GM23338 (cell line): ENCODE results near the gene GAB2. TPM values are rescaled to one million over a fixed set of nuclear protein-coding genes. Genes with fewer than 3 reads are reported as not detected.

ENCODE experiments used
- ATAC-seq: fragments of 200-7000 bp; cut with Tn5 transposase; 3 replicates; pipeline ENCODE4 v1.9.1; 2020
- DNase-seq: peaks from one replicate; pipeline ENCODE4 v3.0.0-alpha.2; 2015; ENCODE audit warnings: low spot score
- H2AFZ ChIP-seq: fragments of 200-600 bp; sonication (generic); 2 replicates; pipeline ENCODE4 v1.8.0; 2016; ENCODE audit warnings: antibody characterized with exemption, mild to moderate bottlenecking, moderate library complexity
- H3F3A ChIP-seq: fragments of 200-600 bp; sonication (generic); replicated peaks from 2 replicates; pipeline ENCODE4 v1.8.0; 2017; ENCODE audit warnings: antibody characterized with exemption, mixed run types, low read depth
- H3K27ac ChIP-seq: fragments of 200-600 bp; sonication (generic); 2 replicates; pipeline ENCODE4 v1.6.1; 2016; ENCODE audit warnings: low read depth
- H3K27me3 ChIP-seq: fragments of 200-600 bp; sonication (generic); 2 replicates; pipeline ENCODE4 v1.8.0; 2016; ENCODE audit warnings: mild to moderate bottlenecking, mixed run types, moderate library complexity; ENCODE audit not compliant: insufficient read depth
- H3K36me3 ChIP-seq: fragments of 200-600 bp; sonication (generic); 2 replicates; pipeline ENCODE4 v1.8.0; 2016; ENCODE audit warnings: mild to moderate bottlenecking; ENCODE audit not compliant: insufficient read depth
- H3K4me1 ChIP-seq: fragments of 200-600 bp; sonication (generic); 2 replicates; pipeline ENCODE4 v1.8.0; 2016; ENCODE audit warnings: mild to moderate bottlenecking, moderate library complexity; ENCODE audit not compliant: insufficient read depth
- H3K4me2 ChIP-seq: fragments of 200-600 bp; sonication (generic); 2 replicates; pipeline ENCODE4 v1.7.1; 2017; ENCODE audit warnings: mixed run types
- H3K4me3 ChIP-seq: fragments of 200-600 bp; sonication (generic); 2 replicates; pipeline ENCODE4 v1.6.1; 2016; ENCODE audit warnings: mixed run types
- H3K79me2 ChIP-seq: fragments of 200-600 bp; sonication (generic); replicated peaks from 2 replicates; pipeline ENCODE4 v1.8.0; 2017; ENCODE audit warnings: mild to moderate bottlenecking; ENCODE audit not compliant: insufficient read depth
- H3K9me2 ChIP-seq: fragments of 200-600 bp; sonication (generic); 2 replicates; pipeline ENCODE4 v1.8.0; 2017; ENCODE audit not compliant: insufficient read depth
- H4K20me1 ChIP-seq: fragments of 200-600 bp; sonication (generic); replicated peaks from 2 replicates; pipeline ENCODE4 v1.8.0; 2017; ENCODE audit warnings: mild to moderate bottlenecking; ENCODE audit not compliant: insufficient read depth
- H3K27ac Mint-ChIP-seq: 2 replicates; pipeline ENCODE4 v1.8.0; 2020; ENCODE audit warnings: inconsistent platforms, mild to moderate bottlenecking, moderate library complexity, mixed read lengths
- H3K27me3 Mint-ChIP-seq: 3 replicates; pipeline ENCODE4 v1.8.0; 2022; ENCODE audit warnings: low read depth, mild to moderate bottlenecking, moderate library complexity, mixed read lengths, inconsistent platforms; ENCODE audit not compliant: insufficient read depth, poor library complexity
- H3K36me3 Mint-ChIP-seq: 3 replicates; pipeline ENCODE4 v1.8.0; 2021; ENCODE audit warnings: low read depth, mild to moderate bottlenecking, inconsistent platforms, moderate library complexity, mixed read lengths
- H3K4me1 Mint-ChIP-seq: 3 replicates; pipeline ENCODE4 v1.8.0; 2020; ENCODE audit warnings: mild to moderate bottlenecking, inconsistent platforms, mixed read lengths
- H3K4me3 Mint-ChIP-seq: 3 replicates; pipeline ENCODE4 v1.8.0; 2021; ENCODE audit warnings: moderate library complexity, mild to moderate bottlenecking, inconsistent platforms, mixed read lengths
- H3K9me3 Mint-ChIP-seq: 3 replicates; pipeline ENCODE4 v1.8.0; 2020; ENCODE audit warnings: moderate library complexity, mild to moderate bottlenecking, inconsistent platforms, mixed read lengths
- CREB1 ChIP-seq: fragments of 250-450 bp; sonication (Bioruptor Pico); IDR thresholded peaks from 2 replicates; pipeline ENCODE4 v1.5.0; 2020; ENCODE audit warnings: low read depth, mild to moderate bottlenecking, moderate library complexity
- ETS1 ChIP-seq: IDR thresholded peaks from 2 replicates; pipeline ENCODE4 v1.6.1; 2016; ENCODE audit warnings: antibody characterized with exemption
- EZH2 ChIP-seq: fragments of 200-600 bp; sonication (generic); IDR thresholded peaks from one replicate; pipeline ENCODE4 v1.8.0; 2017; ENCODE audit warnings: antibody characterized with exemption, mild to moderate bottlenecking, low read depth; ENCODE audit not compliant: unreplicated experiment
- EZH2phosphoT487 ChIP-seq: fragments of 200-600 bp; sonication (generic); IDR thresholded peaks from one replicate; pipeline ENCODE4 v1.8.1; 2018; ENCODE audit warnings: antibody characterized with exemption; ENCODE audit not compliant: unreplicated experiment
- JUNB ChIP-seq: IDR thresholded peaks from one replicate; pipeline ENCODE4 v1.6.1; 2016; ENCODE audit warnings: antibody characterized with exemption; ENCODE audit not compliant: unreplicated experiment
- NANOG ChIP-seq: IDR thresholded peaks from 2 replicates; pipeline ENCODE4 v1.6.1; 2016; ENCODE audit warnings: antibody characterized with exemption, borderline replicate concordance
- POLR2AphosphoS5 ChIP-seq: IDR thresholded peaks from 2 replicates; pipeline ENCODE4 v1.6.1; 2016; ENCODE audit warnings: antibody characterized with exemption, low read depth
- REST ChIP-seq: IDR thresholded peaks from one replicate; pipeline ENCODE4 v1.6.1; 2018; ENCODE audit warnings: antibody characterized with exemption; ENCODE audit not compliant: unreplicated experiment
- STAT1 ChIP-seq: IDR thresholded peaks from one replicate; pipeline ENCODE4 v1.6.1; 2016; ENCODE audit warnings: antibody characterized with exemption; ENCODE audit not compliant: unreplicated experiment
- ZNF114 ChIP-seq: fragments of 250-450 bp; sonication (Bioruptor Pico); IDR thresholded peaks from 2 replicates; pipeline ENCODE4 v1.5.0; 2020; ENCODE audit warnings: mild to moderate bottlenecking, moderate library complexity
- ZNF331 ChIP-seq: fragments of 250-450 bp; sonication (Bioruptor Pico); IDR thresholded peaks from 2 replicates; pipeline ENCODE4 v1.5.0; 2020; ENCODE audit warnings: low read depth, mild to moderate bottlenecking, moderate library complexity
- ZNF462 ChIP-seq: fragments of 250-450 bp; sonication (Bioruptor Pico); IDR thresholded peaks from 2 replicates; pipeline ENCODE4 v1.5.0; 2020; ENCODE audit warnings: mild to moderate bottlenecking, moderate library complexity
- polyA plus RNA-seq: library from polyadenylated mRNA; unstranded; fragments of >200 nt; fragmentation: Nextera tagmentation; extraction: Ambion mirVana; gene quantifications from 2 replicates; pipeline ENCODE4 v1.2.1, GENCODE V29; 2016
- total RNA-seq: library from RNA; depleted of rRNA; stranded (reverse); fragments of >200 nt; shearing (Covaris generic); gene quantifications from 2 replicates; pipeline ENCODE4 v1.2.3, GENCODE V29; 2014
- TF ChIP-seq, protein P1 (sequence below), 2 experiments: fragments of 200-600 bp in 1 of 2; sonication (generic) in 1 of 2; conservative IDR thresholded peaks; 2 replicates each; pipeline versions ENCODE4 v1.5.1 to v1.6.1; 2016 to 2017; ENCODE audit warnings: antibody characterized with exemption in 2 of 2, low read depth in 2 of 2, mild to moderate bottlenecking in 2 of 2, moderate library complexity in 1 of 2

The GAB2 gene
- total and polyA plus RNA-seq, 2 experiments from 2014 or later = 2.0 to 10.8 TPM

GRCh38 chr11:78181185-78181584, 236.4 kb downstream of the GAB2 start:
- Mint-ChIP-seq H3K27ac (no peak overlapping the region), H3K36me3 (no peaks in the 10 kb centered on the region), H3K9me3 (no peaks in the 10 kb centered on the region; the same call in 2 of the 3 replicates), H3K4me1 (peaks cover 5% of the 10 kb centered on the region; the same call in 2 of the 3 replicates), H3K27me3 (peaks cover under 1% of the 10 kb centered on the region), H3K4me3 (no peak overlapping the region)
- TF ChIP-seq CREB1 = no peak
- TF ChIP-seq ETS1 = no peak
- TF ChIP-seq EZH2phosphoT487 = no peak
- no peak for TF ChIP-seq POLR2AphosphoS5
- TF ChIP-seq STAT1 = no peak
- no peak for TF ChIP-seq EZH2
- no peak for TF ChIP-seq JUNB
- no peak for TF ChIP-seq ZNF114 (CRISPR knock-in tag)
- TF ChIP-seq REST = no peak
- no peak for TF ChIP-seq ZNF462
- no peak for TF ChIP-seq ZNF331
- TF ChIP-seq, protein P1, sequence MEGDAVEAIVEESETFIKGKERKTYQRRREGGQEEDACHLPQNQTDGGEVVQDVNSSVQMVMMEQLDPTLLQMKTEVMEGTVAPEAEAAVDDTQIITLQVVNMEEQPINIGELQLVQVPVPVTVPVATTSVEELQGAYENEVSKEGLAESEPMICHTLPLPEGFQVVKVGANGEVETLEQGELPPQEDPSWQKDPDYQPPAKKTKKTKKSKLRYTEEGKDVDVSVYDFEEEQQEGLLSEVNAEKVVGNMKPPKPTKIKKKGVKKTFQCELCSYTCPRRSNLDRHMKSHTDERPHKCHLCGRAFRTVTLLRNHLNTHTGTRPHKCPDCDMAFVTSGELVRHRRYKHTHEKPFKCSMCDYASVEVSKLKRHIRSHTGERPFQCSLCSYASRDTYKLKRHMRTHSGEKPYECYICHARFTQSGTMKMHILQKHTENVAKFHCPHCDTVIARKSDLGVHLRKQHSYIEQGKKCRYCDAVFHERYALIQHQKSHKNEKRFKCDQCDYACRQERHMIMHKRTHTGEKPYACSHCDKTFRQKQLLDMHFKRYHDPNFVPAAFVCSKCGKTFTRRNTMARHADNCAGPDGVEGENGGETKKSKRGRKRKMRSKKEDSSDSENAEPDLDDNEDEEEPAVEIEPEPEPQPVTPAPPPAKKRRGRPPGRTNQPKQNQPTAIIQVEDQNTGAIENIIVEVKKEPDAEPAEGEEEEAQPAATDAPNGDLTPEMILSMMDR (conservative IDR thresholded peaks at IDR 0.05; ENCODE audit: low read depth in 2 of 2) = no peak
- TF ChIP-seq NANOG = no peak
- no peaks in the 10 kb centered on the region for H3K36me3 ChIP-seq
- no peak for ATAC-seq
- H3K27ac ChIP-seq = no peak overlapping the region
- no peak overlapping the region for H3K4me3 ChIP-seq
- no peaks in the 10 kb centered on the region for H3K4me1 ChIP-seq
- no peak overlapping the region for H3K4me2 ChIP-seq
- no peaks in the 10 kb centered on the region for H3K79me2 ChIP-seq
- no peak overlapping the region for H2AFZ ChIP-seq
- H3K9me2 ChIP-seq = no peaks in the 10 kb centered on the region
- no peak for DNase-seq
- H3F3A ChIP-seq = no peaks in the 10 kb centered on the region
- H3K27me3 ChIP-seq = no peaks in the 10 kb centered on the region
- no peaks in the 10 kb centered on the region for H4K20me1 ChIP-seq
